A549 treated with GW870086 at 1 μM for 4 hours (cell line): Measurements from ENCODE around the gene PIPOX. TPM values are rescaled to one million over a fixed set of nuclear protein-coding genes. Genes with fewer than 3 reads are reported as not detected.

Experiments
- total RNA-seq: library from RNA; stranded (reverse); fragments of 200-300 nt; extraction: Qiagen RNA extraction; gene quantifications from 5 replicates; pipeline ENCODE4 v1.2.3, GENCODE V29; 2022; ENCODE audit warnings: low read depth

Gene PIPOX, protein sequence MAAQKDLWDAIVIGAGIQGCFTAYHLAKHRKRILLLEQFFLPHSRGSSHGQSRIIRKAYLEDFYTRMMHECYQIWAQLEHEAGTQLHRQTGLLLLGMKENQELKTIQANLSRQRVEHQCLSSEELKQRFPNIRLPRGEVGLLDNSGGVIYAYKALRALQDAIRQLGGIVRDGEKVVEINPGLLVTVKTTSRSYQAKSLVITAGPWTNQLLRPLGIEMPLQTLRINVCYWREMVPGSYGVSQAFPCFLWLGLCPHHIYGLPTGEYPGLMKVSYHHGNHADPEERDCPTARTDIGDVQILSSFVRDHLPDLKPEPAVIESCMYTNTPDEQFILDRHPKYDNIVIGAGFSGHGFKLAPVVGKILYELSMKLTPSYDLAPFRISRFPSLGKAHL
- total RNA-seq: 0.19 to 0.21 TPM (median 0.19 TPM) in 3 of 5 replicates, not detected in the others

GRCh38 chr17:29042679-29043538, at the start of gene PIPOX:
TSS of gene PIPOX (plus strand) at chr17:29043141. CDS start at chr17:29043226, 85 bp downstream.

GRCh38 chr17:29005936-29006511, 36.9 kb upstream of the PIPOX start, which contains the start of gene SEZ6:
TSS of gene SEZ6 (minus strand) at chr17:29006033. CDS start at chr17:29005869, 164 bp downstream.

Other genes with a start within 250 kb of the PIPOX start
- gene FAM222B, start 200.4 kb upstream of the PIPOX start, total RNA-seq: 31.7 to 38.7 TPM (median 35.9 TPM) in 5 replicates
- 73.5 to 91.3 TPM (median 88.3 TPM) in 5 replicates for gene ERAL1, start 188.1 kb upstream of the PIPOX start, total RNA-seq
- gene FLOT2, start 145.4 kb upstream of the PIPOX start, total RNA-seq: 71.3 to 83.8 TPM (median 81.1 TPM) in 5 replicates
- gene DHRS13, start 140.1 kb upstream of the PIPOX start, total RNA-seq: 4.8 to 6.1 TPM (median 5.7 TPM) in 5 replicates
- 28.3 to 36.2 TPM (median 31.9 TPM) in 5 replicates for gene PHF12, start 91.6 kb upstream of the PIPOX start, total RNA-seq
- not detected in 5 replicates for gene SEZ6, start 37.1 kb upstream of the PIPOX start, total RNA-seq
- 24.6 to 31.5 TPM (median 26.2 TPM) in 5 replicates for gene MYO18A, start 137.3 kb downstream of the PIPOX start, total RNA-seq
- not detected in 5 replicates for gene CRYBA1, start 203.7 kb downstream of the PIPOX start, total RNA-seq